GOT3 (cell line): ENCODE results near the gene PARG.
"Not testable (repeated sequence)": the region's sequence is repeated elsewhere in the genome, so short reads cannot be mapped to it uniquely, and the experiment has no call there.

Experiments
- DNase-seq: peaks from one replicate; lab custom pipeline; 2025; ENCODE audit warnings: mixed read lengths; lab: John Stamatoyannopoulos, UW

The PARG gene

GRCh38 chr10:49941447-49942338 lies at the start of gene PARG, which contains the start of gene TIMM23B:
PARG (minus strand) TSS chr10:49942027; CDS start chr10:49941725, 302 bp downstream.
TIMM23B (plus strand) TSS chr10:49942053; CDS start chr10:49942195, 142 bp downstream.
- DNase-seq = peak; percentile 48

- DNase-seq = not testable (repeated sequence)
Observed at GRCh38 chr10:49988376-49988775, 46.5 kb upstream of the PARG start, which contains the start of gene AGAP6. AGAP6 (plus strand) TSS chr10:49988406; CDS start chr10:49988716, 310 bp downstream.

- not testable (repeated sequence) for DNase-seq
Observed at GRCh38 chr10:49987207-49987606, 45.4 kb upstream of the PARG start.

GRCh38 chr10:49977756-49978155 lies 35.9 kb upstream of the PARG start:
- DNase-seq = not testable (repeated sequence)

- DNase-seq = not testable (repeated sequence)
Observed at GRCh38 chr10:49972094-49972493, 30.3 kb upstream of the PARG start.

- DNase-seq = not testable (repeated sequence)
Observed at GRCh38 chr10:49971466-49971865, 29.6 kb upstream of the PARG start.

GRCh38 chr10:49970331-49970857 lies 28.6 kb upstream of the PARG start:
- DNase-seq = not testable (repeated sequence)

GRCh38 chr10:49953122-49953521 lies 11.3 kb upstream of the PARG start:
- not testable (repeated sequence) for DNase-seq

- not testable (repeated sequence) for DNase-seq
Observed at GRCh38 chr10:49952006-49952405, 10.2 kb upstream of the PARG start.

- not testable (repeated sequence) for DNase-seq
Observed at GRCh38 chr10:49948737-49949136, 6.9 kb upstream of the PARG start.

- not testable (repeated sequence) for DNase-seq
Observed at GRCh38 chr10:49948142-49948541, 6.3 kb upstream of the PARG start.

- DNase-seq = not testable (repeated sequence)
Observed at GRCh38 chr10:49943607-49944006, 1.8 kb upstream of the PARG start.

- DNase-seq = not testable (repeated sequence)
Observed at GRCh38 chr10:49942339-49942705, 495 bp upstream of the PARG start.

- not testable (repeated sequence) for DNase-seq
Observed at GRCh38 chr10:49931959-49932728, 9.7 kb downstream of the PARG start.

- DNase-seq = not testable (repeated sequence)
Observed at GRCh38 chr10:49931276-49931675, 10.6 kb downstream of the PARG start.

- not testable (repeated sequence) for DNase-seq
Observed at GRCh38 chr10:49923572-49923971, 18.3 kb downstream of the PARG start.

GRCh38 chr10:49922041-49922440 lies 19.8 kb downstream of the PARG start:
- DNase-seq = not testable (repeated sequence)

- not testable (repeated sequence) for DNase-seq
Observed at GRCh38 chr10:49917927-49918326, 23.9 kb downstream of the PARG start.

- DNase-seq = not testable (repeated sequence)
Observed at GRCh38 chr10:49916451-49916850, 25.4 kb downstream of the PARG start.

- DNase-seq = not testable (repeated sequence)
Observed at GRCh38 chr10:49910295-49910694, 31.5 kb downstream of the PARG start.

- DNase-seq = not testable (repeated sequence)
Observed at GRCh38 chr10:49908290-49909080, 33.3 kb downstream of the PARG start.
